Ascending aorta (tissue), 2 donors: Measurements from ENCODE around the gene PKM. TPM values are rescaled to one million over a fixed set of nuclear protein-coding genes. Genes with fewer than 3 reads are reported as not detected.

Experiments
- DNase-seq, 2 donors: peaks; one replicate each; pipeline ENCODE4 v3.0.0-alpha.2; 2019; ENCODE audit warnings: low spot score in 2 of 2
- H3K27ac ChIP-seq, 2 donors: fragments of 200-600 bp; sonication (generic); one replicate each; pipeline ENCODE4 v1.5.1; 2016 to 2017; ENCODE audit warnings: mild to moderate bottlenecking in 1 of 2
- H3K27me3 ChIP-seq: fragments of 200-600 bp; sonication (generic); one replicate; pipeline ENCODE4 v1.5.1; 2017
- H3K36me3 ChIP-seq, 2 donors: fragments of 200-600 bp; sonication (generic); one replicate each; pipeline ENCODE4 v1.5.1; 2016
- H3K4me1 ChIP-seq, 2 donors: fragments of 200-600 bp; sonication (generic); one replicate each; pipeline ENCODE4 v1.5.1; 2016 to 2017; ENCODE audit warnings: mild to moderate bottlenecking in 1 of 2
- H3K4me3 ChIP-seq, 2 donors: fragments of 200-600 bp; sonication (generic); one replicate each; pipeline ENCODE4 v1.5.1; 2016 to 2017; ENCODE audit warnings: mild to moderate bottlenecking in 1 of 2
- H3K9me3 ChIP-seq, 2 donors: fragments of 200-600 bp; sonication (generic); one replicate each; pipeline ENCODE4 v1.5.1; 2016
- intact Hi-C: fragments of 100-400 bp; cut with DNase I; formaldehyde crosslinking; loops from one replicate; pipeline ENCODE4 v1.15.1; 2023
- total RNA-seq: library from RNA; depleted of rRNA; stranded (reverse); fragments of >200 nt; gene quantifications from one replicate; pipeline ENCODE4 v1.1.0, GENCODE V29; 2016
- TF ChIP-seq, protein P1 (sequence below), 3 experiments: fragments of 200-600 bp in 2 of 3; fragments of 450-650 bp in 1 of 3; sonication (generic) in 2 of 3; IDR thresholded peaks; one replicate each; pipeline ENCODE4 v1.5.1; 2016 to 2019; ENCODE audit warnings: antibody characterized with exemption in 3 of 3, mild to moderate bottlenecking in 1 of 3, moderate library complexity in 1 of 3

The PKM gene
- total RNA-seq, 1 donor from 2014 or later, result 313 TPM

DNA sequence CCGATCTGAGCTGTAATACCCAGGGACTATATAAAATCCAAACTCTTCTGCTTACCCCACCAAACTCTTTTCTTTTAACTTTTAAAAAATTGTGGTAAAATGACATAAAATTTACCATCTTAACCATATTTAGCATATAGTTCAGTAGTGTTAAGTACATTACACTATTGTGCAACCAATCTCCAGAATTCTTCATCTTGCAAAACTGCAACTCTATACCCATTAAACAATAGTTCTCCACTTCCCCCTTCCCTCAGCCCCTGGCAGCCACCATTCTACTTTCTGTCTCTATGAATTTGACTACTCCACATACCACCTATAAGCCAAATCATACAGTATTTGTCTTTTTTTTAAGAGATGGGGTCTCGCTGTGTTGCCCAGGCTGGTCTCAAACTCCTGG is 74.1 kb downstream of the PKM start:
- intact Hi-C loops, result loop anchor here (5.0 to 10.0 kb wide), 2 partner anchors 262 to 415 kb away; no protein-coding TSS in a partner anchor
- DNase-seq, result no peak
- H3K9me3 ChIP-seq, result no peaks in the 10 kb centered on the region
- no peak overlapping the region for H3K27ac ChIP-seq
- H3K4me1 ChIP-seq, result peaks cover 0 to 6% of the 10 kb centered on the region in 2 donors
- TF ChIP-seq, protein P1, sequence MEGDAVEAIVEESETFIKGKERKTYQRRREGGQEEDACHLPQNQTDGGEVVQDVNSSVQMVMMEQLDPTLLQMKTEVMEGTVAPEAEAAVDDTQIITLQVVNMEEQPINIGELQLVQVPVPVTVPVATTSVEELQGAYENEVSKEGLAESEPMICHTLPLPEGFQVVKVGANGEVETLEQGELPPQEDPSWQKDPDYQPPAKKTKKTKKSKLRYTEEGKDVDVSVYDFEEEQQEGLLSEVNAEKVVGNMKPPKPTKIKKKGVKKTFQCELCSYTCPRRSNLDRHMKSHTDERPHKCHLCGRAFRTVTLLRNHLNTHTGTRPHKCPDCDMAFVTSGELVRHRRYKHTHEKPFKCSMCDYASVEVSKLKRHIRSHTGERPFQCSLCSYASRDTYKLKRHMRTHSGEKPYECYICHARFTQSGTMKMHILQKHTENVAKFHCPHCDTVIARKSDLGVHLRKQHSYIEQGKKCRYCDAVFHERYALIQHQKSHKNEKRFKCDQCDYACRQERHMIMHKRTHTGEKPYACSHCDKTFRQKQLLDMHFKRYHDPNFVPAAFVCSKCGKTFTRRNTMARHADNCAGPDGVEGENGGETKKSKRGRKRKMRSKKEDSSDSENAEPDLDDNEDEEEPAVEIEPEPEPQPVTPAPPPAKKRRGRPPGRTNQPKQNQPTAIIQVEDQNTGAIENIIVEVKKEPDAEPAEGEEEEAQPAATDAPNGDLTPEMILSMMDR (IDR thresholded peaks at IDR 0.05), result no peak
- H3K27me3 ChIP-seq, result no peaks in the 10 kb centered on the region
- no peak overlapping the region for H3K4me3 ChIP-seq
- no peaks in the 10 kb centered on the region for H3K36me3 ChIP-seq

DNA sequence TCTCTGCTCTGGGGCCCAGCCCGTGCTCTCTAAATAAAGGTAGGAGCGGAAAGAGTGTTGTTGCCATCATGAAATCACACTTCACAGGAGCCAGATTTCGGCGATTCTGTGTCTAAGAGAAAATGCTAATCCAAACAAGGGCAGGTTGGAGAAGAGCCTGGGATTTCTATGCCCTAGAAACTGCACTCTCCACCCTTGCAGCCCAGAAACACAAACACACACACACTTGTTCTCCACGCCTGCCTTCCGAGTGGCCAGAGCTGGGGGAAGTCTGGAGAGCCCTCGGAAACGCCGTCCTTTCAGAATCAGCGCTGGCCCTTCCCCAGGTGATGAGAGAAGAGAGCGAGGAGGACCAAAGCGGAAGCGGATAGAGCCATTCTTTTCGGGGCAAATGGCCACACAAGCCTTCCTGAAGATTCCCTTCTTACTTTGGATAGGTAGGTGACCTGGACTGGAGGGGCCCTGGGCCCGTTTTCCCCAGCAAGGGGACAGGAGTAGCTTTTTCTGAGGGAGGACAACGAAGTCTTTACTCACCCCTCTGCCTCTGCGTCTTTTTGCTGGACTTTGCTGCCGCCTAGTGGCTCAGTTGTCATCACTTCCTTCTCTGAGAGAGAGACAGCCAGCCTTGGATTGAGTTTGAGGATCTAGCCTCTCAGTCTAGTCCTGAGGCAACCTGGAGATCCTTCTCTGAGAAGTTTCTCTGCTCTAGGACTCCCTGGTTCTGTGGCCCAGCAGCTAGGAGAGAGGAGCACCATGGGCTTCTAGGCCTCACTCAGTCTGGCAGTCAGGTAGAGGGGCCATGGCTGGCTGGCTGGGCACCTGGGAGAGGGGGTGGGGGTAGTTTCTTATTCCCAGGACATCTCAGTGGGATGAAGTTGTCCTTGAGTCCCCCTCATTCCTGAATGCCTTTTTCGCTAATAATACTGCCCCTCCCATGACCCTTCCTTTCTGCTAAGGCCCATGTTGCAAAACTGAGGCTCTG is 75.1 kb downstream of the PKM start:
- H3K9me3 ChIP-seq, result no peaks in the 10 kb centered on the region
- H3K4me3 ChIP-seq, result peak overlapping the region; percentile 54 to 64
- no peaks in the 10 kb centered on the region for H3K27me3 ChIP-seq
- peak in 1 of 2 donors; percentile 93 for DNase-seq
- TF ChIP-seq, protein P1 (IDR thresholded peaks at IDR 0.05), result peak; percentile 81 to 88 (median 83)
- H3K27ac ChIP-seq, result peak overlapping the region; percentile 47 to 82
- intact Hi-C loops, result loop anchor here (1.0 to 10.0 kb wide), 3 partner anchors 38 to 414 kb away; partner anchors contain the start of genes MYO9A and SENP8
- peaks cover 0 to 6% of the 10 kb centered on the region in 2 donors for H3K4me1 ChIP-seq
- no peaks in the 10 kb centered on the region for H3K36me3 ChIP-seq

DNA sequence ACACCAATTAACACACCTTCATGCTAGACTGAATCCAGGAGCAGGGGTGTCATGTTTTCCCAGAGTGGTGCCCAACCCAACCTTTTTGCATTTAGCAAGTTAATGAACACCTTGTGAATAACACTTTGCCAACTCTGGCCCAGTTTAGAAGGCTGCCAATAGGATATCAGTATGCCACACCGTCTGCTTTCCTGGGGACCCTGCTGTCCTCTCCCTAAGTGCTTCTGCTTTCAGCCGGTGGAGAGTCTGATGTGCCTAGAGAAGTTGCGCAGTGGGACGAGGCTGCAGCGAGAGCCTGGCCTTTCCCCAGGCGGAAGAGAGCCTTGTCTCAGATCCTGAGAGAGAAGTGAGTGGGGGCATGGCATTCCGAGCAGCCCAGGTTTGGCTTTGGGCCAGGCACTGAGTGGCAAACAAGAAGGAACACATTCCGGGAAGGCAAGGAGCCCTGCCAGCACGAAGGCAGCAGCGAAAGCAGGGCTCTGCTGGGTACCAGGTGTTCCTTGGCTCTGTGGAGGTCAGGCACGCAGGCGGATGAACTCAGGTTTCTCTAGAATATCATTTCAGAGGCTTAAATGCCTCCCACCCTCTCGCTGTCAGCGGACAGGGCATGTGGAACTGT is 75.9 kb downstream of the PKM start:
- DNase-seq, result peak; percentile 26 to 89
- peak overlapping the region; percentile 47 to 82 for H3K27ac ChIP-seq
- no peaks in the 10 kb centered on the region for H3K9me3 ChIP-seq
- intact Hi-C loops, result loop anchor here (1.0 to 10.0 kb wide), 3 partner anchors 37 to 413 kb away; partner anchors contain the start of genes MYO9A and SENP8
- TF ChIP-seq, protein P1 (IDR thresholded peaks at IDR 0.05), result no peak
- no peaks in the 10 kb centered on the region for H3K27me3 ChIP-seq
- no peaks in the 10 kb centered on the region for H3K36me3 ChIP-seq
- H3K4me1 ChIP-seq, result peaks cover 0 to 6% of the 10 kb centered on the region in 2 donors
- peak overlapping the region; percentile 54 to 64 for H3K4me3 ChIP-seq

DNA sequence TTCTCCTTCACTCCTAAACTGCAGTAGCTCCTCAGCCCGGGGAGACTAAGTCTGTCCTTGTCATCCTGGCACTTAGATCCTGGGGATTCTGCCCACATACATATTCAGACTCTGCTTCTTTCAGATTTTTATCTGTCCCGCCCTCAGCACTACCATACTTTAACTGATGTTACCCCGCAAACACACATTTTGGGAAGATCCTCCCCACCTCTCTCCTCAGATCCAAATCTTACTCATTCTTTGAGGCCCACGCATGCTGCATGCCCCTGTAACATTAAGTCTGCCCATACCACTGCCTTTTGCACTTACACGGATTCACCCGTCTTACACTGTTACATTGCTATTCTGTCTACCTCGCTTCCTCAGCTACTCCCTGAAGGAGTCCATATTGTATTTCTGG is 76.7 kb downstream of the PKM start:
- no peak overlapping the region for H3K4me3 ChIP-seq
- DNase-seq, result no peak
- H3K27ac ChIP-seq, result peak overlapping the region in 1 of 2 donors; percentile 82
- H3K27me3 ChIP-seq, result no peaks in the 10 kb centered on the region
- H3K36me3 ChIP-seq, result no peaks in the 10 kb centered on the region
- intact Hi-C loops, result loop anchor here (10.0 kb wide), 1 partner anchor 260 kb away; no protein-coding TSS in a partner anchor
- no peaks in the 10 kb centered on the region for H3K9me3 ChIP-seq
- H3K4me1 ChIP-seq, result peaks cover 0 to 6% of the 10 kb centered on the region in 2 donors
- TF ChIP-seq, protein P1 (IDR thresholded peaks at IDR 0.05), result no peak

DNA sequence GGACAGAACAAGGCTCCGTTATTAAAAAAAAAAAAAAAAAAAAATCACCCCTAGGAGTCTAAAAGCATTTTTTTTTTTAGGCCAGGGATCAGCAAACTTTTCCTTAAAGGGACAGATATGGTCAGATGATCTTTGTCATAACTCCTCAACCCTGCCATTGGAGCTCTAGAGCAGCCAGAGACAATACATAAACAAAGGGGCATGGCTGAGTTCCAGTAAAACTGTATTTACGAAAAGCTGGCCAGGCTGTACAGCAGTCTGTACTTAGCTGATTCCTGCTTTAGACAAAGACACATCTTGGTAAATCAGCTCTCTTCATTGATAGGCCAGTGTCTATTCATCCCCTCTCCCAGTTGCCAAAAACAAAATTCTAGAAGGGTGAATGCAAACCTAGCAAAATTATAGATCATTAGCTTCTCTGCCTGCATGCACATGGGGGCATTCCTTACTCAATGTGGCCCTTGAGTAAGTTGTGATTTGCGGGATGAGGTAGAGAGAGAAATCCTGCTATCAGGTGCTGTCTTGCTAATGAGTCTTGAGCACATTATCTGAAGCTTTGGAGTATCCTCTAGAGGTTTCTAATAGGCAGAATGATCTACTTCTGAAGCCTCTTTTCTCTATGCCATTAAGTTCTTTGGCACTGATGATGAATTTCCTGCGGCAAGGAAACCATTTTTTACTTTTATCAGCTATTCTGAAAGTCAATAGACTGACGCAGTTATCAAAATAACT is 77.6 kb downstream of the PKM start:
- H3K4me1 ChIP-seq, result peaks cover 0 to 6% of the 10 kb centered on the region in 2 donors
- H3K27ac ChIP-seq, result peak overlapping the region in 1 of 2 donors; percentile 27
- TF ChIP-seq, protein P1 (IDR thresholded peaks at IDR 0.05), result no peak
- H3K27me3 ChIP-seq, result no peaks in the 10 kb centered on the region
- H3K4me3 ChIP-seq, result no peak overlapping the region
- no peaks in the 10 kb centered on the region for H3K36me3 ChIP-seq
- intact Hi-C loops, result loop anchor here (10.0 kb wide), 1 partner anchor 259 kb away; no protein-coding TSS in a partner anchor
- H3K9me3 ChIP-seq, result no peaks in the 10 kb centered on the region
- no peak for DNase-seq
